ENCODE data around the gene PAPOLB.

PAPOLB gene

GRCh38 chr7:4820405-4820966 is 41.3 kb downstream of the PAPOLB start:
- no peak for DNase-seq

- DNase-seq = no peak
Observed at GRCh38 chr7:4819560-4820404, 42.0 kb downstream of the PAPOLB start.

- no peak for DNase-seq
Observed at GRCh38 chr7:4818000-4818794, 43.6 kb downstream of the PAPOLB start.

GRCh38 chr7:4817178-4817901 is 44.5 kb downstream of the PAPOLB start:
- DNase-seq = no peak

GRCh38 chr7:4816419-4817080 is 45.3 kb downstream of the PAPOLB start:
- no peak for DNase-seq

GRCh38 chr7:4815609-4816418 is 46.0 kb downstream of the PAPOLB start:
- DNase-seq = no peak

GRCh38 chr7:4815121-4815520 is 46.7 kb downstream of the PAPOLB start:
- no peak for DNase-seq

GRCh38 chr7:4814433-4814832 is 47.4 kb downstream of the PAPOLB start:
- no peak for DNase-seq

- no peak for DNase-seq
Observed at GRCh38 chr7:4809666-4810065, 52.2 kb downstream of the PAPOLB start.

GRCh38 chr7:4809091-4809591 is 52.7 kb downstream of the PAPOLB start:
- DNase-seq = no peak

GRCh38 chr7:4808565-4808964 is 53.3 kb downstream of the PAPOLB start:
- no peak for DNase-seq

GRCh38 chr7:4808026-4808425 is 53.8 kb downstream of the PAPOLB start:
- no peak for DNase-seq
